Kidney tubule cell (primary cell): ENCODE measurements around the gene ARHGAP18.

ENCODE experiments used
- DNase-seq: peaks from one replicate; pipeline ENCODE4 v3.0.0-alpha.2; 2018; ENCODE audit warnings: low spot score

Gene ARHGAP18

GRCh38 chr6:129709769-129710449 is at the start of gene ARHGAP18:
ARHGAP18 (minus strand) TSS chr6:129710177; CDS start chr6:129710136, 41 bp downstream.
- DNase-seq: peak; percentile 95

GRCh38 chr6:129755787-129756186 is 45.8 kb upstream of the ARHGAP18 start:
- DNase-seq: no peak

DNA sequence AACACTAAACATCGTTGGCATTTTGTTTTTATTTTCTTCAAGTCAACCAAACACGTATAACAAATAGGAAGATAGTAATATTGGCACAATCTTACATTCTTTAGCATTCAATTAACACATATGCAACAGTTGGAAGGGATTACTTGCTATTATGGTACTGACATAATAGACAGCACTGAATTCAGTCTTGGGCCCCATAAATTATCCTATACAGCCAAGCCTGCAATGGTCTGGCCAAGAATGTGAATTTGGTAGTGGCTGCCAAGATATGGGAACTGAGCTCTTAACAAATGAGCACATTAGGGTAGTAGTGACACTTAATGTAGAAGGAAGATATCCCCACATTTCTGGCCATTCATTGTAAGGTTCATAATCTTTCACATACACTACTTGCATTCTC is 44.8 kb upstream of the ARHGAP18 start:
- no peak for DNase-seq

DNA sequence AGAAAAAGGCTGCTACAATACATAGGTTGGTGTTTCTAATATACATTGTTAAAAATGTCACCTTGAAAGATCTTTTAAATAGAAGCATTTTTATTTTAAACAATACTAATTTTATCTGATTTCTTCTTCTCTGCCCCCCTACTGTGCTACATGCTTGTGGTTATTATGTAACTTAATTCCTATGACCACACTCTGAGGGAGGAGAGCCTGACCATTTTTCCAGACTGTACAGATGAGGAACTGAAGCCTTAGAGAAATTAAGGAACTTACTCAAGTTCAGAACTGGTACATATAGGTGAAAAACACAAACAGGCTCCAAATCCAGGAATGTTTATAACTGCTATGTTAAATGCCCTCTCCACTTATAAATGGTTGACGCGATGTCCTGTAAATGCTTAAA is 43.4 kb upstream of the ARHGAP18 start:
- DNase-seq: peak; percentile 22

DNA sequence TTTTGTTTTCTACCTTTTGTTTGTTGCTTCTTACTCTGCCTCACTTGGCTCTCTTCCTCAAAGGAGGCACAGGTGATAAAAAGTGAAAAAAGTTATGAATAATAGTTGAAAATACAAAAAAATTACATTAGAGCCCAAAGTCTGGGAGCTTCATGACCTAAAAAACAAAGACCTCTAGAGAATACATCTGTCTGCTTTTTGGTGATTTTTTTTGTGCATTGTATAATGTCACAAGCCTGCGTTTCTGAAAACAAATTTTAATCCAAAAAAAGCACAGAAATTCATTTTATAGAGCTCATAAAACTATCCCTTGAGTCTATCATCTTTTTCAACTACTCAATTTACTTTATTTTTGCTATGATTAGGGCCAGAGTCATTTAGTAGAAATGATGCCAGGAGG is 41.4 kb upstream of the ARHGAP18 start:
- no peak for DNase-seq

DNA sequence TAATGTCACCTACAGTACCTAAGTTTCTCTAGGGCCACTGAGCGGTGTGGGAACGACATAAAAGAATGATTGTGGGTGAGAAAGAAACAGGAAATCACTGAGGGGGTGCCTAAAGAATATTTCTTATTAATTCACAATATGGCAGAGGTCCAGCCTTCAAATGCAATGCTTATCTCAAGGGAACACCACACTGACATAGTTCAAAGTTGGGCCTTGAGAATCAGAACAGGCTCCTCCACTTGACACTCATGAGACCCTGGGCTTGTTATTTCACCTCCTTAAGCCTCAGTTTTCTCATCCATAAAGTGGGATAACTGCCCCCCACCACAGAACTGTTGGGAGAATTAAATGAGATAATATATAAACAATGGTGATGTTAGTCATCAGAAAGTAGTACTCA is 40.4 kb upstream of the ARHGAP18 start:
- no peak for DNase-seq

DNA sequence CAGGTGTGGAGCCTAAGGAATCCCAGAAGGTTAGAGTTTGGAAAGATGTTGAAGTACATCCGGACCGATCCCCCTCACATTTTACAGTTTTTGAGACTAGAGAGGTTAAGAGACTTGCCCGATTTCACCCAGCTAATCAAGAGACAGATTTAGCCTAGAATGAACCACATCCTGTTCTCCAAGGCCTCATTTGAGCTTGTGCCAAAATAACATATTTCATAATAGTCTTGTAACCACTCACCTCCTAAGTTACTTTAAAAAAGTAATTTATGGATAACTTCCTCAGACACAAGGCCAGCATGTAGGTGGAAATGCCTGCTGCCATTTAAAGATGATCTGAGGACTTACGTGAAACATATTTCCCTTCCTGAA is 39.8 kb upstream of the ARHGAP18 start:
- DNase-seq: peak; percentile 57

DNA sequence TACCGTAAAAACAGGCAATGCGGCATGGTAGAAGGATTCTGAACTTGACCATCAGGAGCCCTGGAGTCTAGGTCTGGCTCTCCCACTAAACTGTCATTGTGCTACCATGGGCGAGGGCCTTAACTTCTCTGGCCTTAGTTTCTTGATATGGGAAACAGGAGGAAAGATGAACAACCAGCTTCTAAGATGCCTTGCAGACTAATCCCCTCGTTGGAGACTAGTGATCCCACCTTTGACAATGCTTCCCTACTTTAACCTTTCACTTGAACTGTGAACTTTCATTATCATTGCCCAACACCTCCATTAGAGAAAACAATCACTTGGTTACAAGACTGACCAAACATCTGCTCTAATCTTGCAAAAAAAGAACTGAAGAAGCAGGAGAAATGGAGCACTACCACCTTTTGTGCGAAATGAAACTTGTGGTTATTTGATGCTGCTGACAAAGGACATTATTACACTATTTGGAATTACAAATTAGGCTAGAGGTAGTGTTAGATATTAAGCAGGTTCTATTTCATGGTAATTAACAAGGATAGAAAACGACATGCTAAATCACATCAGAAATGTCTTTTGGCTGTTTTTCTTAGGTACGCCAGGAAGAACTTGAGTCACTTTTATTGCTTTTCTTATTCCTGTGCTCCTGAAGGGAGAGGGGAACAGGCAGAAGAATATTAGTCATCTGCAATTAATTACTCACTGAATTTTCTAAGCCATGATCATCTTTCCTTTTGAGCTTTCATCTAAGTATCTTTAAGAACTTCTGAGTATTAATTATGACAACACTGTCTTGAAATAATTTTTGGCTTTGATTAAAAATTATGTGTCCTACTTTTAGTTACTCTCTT is 39.1 kb upstream of the ARHGAP18 start:
- DNase-seq: peak; percentile 76

DNA sequence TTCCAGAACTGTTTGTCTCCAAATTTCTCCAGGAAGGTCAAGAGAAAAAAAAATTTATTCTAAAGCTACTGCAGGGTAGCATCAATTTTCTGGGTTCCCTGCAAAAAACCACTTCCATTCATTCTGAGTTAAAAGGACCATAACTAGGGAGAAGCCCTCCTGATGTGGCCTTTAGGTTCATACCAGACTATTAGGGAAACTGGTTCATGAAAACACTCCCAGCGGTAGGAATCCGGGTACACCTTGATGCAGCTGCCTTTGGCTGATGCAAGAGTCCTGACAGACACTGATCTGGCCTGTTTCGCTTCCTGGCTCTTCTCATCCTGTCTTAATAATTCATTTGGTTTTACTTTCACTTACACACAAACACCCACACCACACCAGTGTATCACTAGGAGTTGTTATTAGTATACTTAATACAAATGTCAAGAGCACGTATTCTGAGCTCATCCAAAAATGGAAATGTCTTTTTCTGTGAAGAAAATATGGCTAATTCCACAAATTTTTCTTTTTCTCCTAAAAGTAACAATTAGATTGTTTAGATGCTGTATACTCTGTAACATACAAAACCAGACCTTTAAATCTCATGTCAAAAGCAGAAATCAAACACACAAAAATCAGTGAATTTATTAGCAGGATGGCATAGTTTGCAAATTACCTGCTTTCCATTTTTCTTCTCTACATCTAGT is 38.4 kb upstream of the ARHGAP18 start:
- DNase-seq: peak; percentile 75

DNA sequence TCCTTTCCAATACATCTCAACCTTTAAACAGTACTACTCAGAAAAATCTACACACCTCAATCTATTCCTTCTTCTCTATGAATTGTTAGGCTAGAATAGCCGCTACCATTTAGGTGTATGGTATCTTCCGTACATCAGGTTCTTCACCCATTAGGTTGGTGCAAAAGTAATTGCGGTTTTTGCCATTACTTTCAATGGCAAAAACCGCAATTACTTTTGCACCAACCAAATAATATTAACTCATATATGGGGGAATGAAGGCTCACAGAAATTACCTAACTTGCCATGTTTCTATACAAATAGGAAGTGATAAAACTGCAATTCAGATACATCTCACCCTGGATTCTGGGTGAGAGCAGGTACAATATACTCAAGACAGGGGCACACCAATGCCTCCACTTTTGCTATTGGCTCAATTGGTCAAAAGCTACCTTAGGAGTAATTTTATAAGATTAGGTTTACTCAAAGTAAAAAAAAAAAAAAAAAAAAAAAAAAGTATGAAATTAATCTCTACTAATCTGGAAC is 37.7 kb upstream of the ARHGAP18 start:
- no peak for DNase-seq

DNA sequence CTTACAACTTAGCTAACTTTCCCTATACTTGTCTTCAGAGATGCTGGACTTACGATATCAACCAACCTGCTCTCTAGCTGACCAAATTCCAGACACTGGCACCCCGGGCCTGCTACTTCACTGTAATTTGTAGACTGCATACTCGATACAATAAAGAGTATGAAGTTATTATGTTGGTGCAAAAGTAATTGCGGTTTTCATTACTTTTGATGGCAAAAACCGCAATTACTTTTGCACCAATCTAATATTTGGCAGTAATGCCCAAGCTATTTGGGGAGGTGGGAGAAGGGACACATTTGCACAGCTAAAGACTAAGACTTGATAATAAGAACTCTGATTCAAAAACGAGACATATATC is 34.9 kb upstream of the ARHGAP18 start:
- no peak for DNase-seq

DNA sequence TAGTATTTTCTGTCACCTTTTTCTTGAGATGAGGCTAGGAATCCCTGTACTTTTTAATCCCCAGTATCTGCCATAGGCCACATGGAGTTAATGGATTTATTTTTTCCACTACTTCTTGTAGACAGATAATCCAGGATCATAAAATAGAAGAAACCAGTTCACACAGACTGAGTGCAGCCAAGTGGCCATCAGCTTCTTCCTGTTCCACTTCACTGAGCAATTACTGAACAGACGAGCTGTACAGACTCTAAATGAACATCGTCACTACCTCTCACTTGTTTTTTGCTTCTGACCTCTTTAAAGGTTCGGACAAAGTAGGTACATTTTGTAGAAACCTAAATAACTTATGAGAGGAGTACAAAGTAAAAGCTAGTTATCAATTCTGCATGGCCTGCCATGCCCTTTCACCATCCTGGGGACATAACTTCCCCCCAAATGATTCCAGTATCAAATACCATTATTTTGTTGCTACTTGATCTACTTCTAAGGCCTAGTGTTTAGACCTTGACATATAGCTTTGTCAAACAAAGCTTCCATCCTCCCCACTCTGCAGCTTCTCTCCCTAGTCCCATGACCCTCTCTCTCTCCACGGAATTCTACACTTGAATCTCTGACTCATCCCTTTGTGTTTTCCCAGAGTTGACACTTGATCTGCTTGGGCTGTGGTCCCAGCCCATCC is 34.4 kb upstream of the ARHGAP18 start:
- peak; percentile 75 for DNase-seq

DNA sequence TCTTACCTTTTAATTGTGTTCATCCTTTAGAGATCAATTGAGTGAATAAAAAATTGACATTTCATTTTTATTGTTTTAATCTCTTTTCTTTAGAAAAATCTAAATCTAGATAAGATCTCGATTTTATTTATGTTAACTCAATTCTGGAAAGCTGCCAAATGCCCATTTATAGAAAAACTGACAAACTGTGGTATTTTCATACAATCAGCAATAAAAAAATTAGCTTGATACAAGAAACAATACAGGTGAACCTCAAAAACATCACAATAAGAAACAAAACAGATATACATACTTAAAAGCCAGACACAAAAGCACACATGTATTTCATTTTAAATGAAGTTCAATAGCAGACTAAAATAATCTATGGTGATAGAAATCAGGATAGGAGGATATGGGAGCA is 30.0 kb upstream of the ARHGAP18 start:
- DNase-seq: no peak

- no peak for DNase-seq
These were observed 26.1 kb upstream of the ARHGAP18 start for GRCh38 chr6:129736105-129736504.

- no peak for DNase-seq
These were observed 23.3 kb upstream of the ARHGAP18 start for GRCh38 chr6:129733290-129733689.

GRCh38 chr6:129732542-129732941 is 22.6 kb upstream of the ARHGAP18 start:
- DNase-seq: no peak

- no peak for DNase-seq
These were observed 22.1 kb upstream of the ARHGAP18 start for GRCh38 chr6:129732034-129732433.

DNA sequence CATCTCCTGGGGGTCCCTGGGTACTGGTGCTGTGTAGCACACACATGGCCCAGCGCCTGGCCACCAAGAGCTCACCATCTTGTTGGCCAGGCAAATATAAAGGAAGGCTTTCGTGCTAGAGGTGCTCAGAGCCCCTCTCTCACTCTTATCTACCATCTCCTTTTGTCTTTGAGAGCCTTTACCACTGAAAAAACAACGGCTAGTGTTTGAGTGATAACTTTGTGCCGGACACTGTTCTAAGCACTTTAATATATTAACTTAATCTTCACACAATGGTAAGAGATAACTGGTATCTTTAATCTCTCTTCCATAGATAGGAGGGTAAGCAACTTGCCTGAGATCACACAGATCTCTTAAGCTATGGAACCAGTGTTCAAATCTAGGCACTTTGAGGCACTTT is 21.5 kb upstream of the ARHGAP18 start:
- DNase-seq: no peak

DNA sequence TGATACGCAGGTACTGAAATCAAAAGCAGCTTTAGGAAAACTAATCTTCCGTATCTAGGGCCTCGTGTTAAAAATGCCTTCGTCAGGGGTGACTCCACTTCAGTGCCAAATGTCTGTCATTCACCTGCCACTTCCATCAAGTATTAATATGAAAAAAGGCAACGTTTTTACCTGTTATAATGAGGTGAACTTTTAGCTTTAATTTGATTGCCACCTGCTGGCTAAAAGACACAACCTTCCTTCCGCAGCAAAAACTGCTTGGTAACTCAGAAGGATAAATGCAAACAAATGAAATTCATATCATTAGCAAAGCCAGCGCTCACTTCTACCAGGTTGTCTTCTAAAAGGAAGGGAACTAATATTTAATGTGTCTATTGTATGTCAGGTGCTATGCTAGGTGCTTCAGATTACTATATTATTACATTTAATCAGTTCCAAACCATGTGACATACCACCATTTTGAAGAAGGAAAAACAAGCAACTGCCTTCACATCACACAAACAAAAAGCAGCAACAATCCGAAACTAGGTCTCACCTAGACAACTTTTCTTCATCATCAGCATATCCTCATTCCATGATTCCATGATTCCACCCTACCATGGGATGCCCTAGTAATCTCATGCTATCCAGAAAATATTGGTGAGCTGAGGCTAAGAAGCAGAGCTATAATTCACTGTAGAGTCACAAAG is 20.6 kb upstream of the ARHGAP18 start:
- DNase-seq: peak; percentile 65

- no peak for DNase-seq
These were observed 16.7 kb upstream of the ARHGAP18 start for GRCh38 chr6:129726650-129727049.

- no peak for DNase-seq
These were observed 15.4 kb upstream of the ARHGAP18 start for GRCh38 chr6:129725341-129725740.

GRCh38 chr6:129719692-129720091 is 9.7 kb upstream of the ARHGAP18 start:
- no peak for DNase-seq
